Measurements from ENCODE around the gene CUX1.

CUX1 gene

DNA sequence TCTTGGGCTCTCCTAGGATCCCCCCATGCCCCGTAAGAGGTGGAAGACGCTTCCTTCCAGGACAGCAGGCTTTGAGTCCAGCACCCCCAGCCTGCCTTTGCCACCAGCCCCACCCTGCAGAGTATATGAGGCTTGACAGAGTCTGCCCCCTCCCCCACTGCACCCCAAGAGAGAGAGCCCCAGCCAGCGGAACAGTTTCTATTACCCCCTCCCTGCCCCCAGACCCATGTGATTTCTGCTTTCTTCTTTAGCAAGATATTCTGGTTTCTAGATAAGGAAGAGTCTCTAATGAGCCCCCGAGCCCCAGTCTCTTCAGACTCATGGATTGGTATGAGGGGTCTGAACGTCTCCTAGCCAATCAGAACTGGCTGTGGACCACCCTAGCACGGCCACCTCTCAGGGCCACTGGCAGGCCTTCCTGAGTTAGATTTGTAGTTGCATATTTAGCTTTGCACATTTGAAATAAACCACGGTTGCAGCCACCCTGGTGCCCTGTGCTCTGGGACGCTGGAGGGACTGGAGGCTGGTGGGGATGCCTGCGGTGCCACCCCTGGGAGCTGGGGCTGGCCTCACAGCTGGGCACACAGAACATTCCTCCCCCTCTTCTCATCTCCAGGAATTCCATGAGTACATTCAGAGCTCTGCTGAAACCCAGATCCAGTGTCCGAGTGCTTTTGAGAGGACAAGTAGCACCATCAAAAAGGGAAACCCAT, 466.2 kb downstream of the CUX1 start:
- no peak for DNase-seq

DNA sequence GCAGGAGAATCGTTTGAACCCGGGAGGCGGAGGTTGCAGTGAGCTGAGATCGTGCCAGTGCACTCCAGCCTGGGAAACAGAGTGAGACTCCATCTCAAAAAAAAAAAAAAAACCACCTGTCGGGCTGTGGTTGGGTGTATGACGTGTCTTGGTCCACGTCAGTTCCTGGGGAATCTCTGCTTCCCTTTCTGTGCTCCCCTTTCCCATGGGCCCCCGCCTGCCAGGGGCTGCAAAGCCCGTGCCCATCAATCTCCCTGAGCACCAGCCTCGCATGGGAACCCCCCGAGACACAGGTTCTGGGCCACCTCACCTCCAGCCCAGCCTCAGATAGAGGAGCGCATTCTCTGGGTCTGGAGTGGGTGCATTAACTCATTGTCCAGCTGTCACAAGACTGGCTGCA, 467.0 kb downstream of the CUX1 start:
- no peak for DNase-seq

DNA sequence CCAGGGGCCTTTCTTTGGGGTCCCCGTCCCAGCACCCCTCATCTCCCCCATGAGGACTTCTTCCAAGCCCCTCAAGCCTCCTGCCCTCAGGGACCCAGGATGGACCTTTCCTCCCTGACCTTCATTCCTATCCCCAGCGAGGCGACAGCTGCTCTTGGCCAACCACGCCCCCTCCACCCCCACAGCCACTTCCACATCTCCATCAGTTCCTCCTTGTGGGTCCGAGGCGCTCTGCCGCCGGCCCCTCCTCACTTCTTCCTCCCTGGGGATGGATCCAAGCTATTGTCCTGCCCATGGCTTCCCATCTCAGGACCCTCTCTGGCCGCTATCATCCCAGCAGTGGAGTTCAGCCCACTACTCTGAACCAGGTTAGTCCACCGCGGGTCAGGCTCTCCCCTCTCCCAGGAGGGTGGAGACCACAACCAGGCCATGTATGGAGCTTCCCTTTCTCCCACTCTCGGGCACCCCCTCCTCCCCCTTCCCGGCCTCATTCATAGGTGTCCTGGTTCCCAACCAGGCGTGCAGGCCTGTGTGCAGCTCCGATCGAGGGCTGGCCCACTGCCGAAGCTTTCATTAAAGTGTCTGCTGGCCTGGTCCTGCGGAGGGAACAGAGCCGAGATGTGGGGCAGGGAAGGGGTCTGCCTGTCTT, 467.6 kb downstream of the CUX1 start:
- no peak for DNase-seq

DNA sequence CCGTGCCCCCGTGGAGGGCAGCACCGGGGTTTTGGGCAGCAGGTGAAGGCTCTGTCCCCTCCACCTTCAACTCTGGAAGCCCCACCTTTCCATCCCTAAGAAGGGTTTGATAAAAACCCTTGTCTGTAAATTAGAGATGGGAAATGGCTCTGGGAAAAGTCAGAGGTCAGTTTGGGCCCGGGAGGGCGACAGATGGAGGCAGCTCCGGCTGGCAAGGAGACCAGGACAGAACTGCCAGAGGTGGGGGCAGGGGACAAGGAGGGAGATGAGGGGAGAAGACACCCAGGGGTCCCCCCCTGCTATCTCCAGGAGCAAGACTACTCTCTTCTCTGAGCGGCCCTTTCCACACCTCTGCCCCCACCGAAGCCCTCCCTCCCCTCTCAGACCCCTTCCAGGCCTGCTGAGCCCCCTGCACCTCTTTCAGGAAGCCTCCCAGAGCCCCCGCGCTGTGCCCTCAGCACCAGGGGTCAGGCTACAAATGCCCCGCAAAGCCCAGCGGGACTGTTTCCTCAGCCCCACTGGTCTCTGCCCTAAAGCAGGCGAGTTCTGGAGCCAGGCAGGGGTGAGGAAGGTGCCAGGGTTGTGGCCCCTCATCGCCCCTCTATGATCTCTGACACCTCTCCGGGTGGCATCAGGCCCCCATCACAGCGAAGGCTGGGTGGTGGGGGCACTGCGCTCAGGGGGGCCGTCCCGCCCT, 468.3 kb downstream of the CUX1 start:
- no peak for DNase-seq

DNA sequence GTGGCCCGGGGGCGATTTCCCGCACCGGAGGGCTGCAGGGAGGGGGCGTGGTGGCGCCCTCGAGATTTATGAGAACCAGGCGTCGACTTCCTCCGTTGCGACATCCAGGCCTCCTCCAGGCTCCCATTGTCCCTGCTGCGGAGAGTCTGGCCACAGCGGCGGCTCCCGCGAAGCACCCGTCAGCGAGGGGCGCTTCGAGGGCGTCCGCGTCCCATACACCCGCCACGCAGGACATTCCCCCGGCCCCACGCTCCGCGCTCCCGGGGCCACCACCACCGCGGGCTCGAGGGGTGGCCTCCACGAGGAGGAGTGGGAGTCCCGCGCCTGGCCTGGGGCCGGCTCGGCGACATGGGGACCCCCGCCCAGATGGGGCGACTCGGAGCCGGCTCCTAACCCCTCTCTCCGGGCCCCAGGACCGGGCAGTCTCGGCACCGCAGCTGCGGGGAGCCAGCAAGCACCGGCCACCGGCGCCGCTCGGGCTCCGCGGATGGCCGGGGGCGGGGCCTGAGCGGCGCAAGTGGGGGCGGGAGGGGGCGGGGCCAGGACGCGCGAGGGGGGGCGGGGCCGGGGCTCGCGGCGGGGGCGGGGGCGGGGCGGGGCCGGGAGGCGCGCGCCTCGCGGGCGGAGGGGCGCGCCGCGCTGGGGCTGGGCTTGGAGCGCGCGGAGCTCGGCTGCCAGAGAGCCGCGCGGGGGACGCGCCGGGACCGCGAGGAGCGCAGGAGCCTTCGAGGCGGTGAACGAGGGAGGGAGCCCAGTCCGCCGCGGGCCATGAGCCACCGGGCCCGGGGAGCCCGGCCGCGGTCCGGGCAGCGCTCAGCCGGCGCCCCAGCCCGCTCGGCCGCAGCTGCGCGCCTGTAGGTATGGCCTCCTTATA, 469.0 kb downstream of the CUX1 start, which contains the start of gene SH2B2:
TSS of gene SH2B2 (plus strand) at position 632 of the 874 bp plus-strand sequence. CDS start 13,683 bp downstream, outside the sequence.
- no peak for DNase-seq

DNA sequence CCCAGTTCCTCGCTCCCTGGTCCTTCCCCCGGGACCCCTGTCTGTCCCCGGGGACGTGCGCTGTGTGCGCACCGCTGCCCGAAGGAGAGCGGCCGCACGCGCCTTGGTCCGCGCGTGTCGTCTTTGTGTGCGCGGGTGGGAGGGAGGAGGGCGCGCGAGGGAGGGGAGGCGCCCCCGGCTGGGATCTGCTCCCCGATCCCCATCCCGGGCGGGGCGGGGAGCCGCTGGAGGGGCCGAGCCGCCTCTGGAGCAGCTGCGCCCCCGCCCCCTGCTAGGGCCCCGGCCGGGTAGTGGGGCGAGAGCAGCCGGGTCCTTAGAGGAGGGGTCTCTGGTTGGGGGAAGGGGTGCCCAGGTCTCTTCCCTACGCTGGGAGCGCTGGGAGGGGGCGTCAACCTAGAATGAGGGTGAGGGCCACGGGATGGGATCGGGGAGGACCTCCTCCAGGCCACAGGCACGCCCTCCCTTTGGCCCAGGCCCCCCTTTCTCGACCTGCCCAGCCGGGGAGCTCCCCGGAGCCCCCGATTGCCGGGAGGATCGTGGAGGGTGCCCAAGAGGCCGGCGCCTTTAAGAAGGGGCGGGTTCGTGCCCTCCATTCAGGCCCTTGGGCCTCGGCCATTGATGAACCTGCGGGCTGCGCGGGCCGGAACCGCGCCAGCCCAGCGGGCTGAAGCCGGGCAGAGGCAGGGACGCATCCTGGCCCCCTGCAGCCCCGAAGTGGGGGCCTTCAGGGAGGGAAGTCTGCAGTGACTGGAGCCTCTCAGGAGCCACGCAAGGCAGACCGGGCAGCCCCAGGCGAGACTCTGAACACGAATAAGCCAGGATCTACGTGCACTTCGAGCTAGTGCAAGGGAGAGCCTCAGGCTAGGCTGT, 469.9 kb downstream of the CUX1 start:
- DNase-seq: no peak

DNA sequence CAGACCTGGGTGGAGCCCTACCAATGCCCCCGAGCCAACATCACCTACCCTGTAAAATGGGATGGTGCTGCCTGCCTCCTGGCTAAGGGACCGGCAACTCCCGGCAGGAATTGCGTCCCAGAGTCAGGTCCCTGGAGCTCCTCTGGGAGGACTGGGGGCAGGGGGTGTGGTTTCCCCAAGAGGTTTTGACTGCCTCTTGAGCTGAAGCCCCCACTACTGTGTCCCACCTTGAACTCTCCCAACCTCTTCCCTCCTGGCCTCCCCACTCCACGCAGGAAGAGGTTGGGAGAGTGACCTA, 470.5 kb downstream of the CUX1 start:
- DNase-seq: no peak

DNA sequence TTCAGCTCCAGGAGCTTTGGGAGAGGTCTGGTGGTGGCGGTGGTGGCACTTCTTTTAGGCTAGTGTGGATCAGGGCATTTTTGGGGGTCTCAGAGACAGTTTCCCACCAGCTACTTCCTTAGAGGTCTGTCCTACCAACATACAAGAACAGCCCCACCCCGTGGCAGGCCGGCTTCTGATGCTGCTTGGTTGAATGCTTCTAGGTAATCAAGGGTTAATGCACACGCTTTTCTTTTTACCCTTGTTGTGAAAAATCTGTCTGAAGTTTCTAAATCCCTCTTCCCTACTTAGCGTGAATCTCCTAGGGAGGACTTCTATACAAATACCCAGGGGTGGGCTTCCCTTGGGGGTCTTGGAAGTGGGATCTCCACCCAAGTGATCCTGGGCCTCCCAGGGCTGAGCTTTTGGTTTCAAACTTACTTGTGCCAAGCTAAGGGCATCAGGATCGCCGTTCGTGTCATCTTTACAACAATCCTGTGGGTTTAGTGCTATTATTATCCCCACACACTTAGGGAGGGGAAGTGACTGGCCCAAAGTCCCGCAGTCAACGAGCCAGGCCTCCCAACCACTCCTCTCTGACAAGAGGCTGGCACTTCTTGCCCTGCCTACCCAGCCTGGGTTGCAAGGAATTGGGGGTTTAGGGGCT, 471.0 kb downstream of the CUX1 start:
- no peak for DNase-seq

DNA sequence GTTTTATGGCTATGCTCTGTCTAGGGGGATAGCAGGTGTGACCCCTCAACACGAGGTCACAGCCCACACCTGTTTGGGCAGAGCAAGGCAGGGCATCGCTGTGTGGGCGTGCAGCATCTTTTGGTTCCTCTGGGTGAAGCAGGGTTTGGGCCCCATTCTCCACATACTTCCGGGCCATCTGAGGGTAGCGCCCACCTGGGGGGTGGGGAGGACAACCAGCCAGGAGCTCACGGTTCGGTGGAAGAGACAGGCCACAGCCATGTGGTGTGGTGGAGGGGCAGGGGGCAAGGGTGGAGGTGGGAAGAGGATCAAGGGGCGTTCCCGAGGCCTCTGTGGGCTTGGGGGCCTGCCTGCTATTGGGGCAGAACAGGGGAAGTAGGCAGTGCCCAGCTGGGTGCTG, 471.6 kb downstream of the CUX1 start:
- no peak for DNase-seq

DNA sequence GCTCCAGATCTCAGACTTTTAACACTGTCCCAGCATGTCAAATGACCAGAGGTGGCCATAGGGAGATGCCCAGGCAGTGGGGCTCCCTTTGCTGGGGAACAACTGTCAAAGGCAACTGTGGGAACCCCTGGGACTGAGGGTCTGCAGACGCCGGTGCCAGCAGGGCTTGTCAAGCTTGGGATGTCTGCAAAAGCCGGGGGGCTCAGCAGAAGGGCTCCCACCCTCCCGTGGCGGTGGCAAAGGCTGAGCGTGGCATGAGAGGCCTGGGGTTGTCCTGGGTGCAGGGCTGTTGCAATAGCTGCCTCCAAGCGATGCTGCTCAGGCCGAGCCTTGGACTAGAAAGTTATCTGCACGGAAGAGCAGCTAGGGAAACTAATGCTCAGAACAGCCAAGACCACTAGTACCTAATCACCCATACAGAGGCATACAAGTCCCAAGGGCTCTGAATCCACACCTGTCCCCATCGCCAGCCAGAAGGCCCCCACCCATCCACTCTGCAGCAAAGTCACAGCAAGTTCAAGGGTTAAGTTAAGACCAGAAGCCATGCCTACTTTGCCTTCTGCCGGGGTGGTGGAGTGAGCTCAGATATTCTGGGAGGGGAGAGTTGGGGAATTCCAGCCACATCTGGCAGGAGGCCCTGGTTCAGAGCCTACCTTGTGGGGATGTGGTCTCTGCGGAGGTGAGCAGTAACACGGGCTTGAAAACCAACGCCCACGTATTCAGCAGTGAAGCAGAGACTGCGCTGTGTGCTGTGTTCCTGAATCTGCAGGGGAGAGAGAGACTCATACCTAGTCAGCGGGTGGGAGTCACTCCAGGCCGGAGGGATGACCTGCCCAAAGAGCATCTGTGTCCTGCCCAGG, 473.9 kb downstream of the CUX1 start:
- DNase-seq: no peak

DNA sequence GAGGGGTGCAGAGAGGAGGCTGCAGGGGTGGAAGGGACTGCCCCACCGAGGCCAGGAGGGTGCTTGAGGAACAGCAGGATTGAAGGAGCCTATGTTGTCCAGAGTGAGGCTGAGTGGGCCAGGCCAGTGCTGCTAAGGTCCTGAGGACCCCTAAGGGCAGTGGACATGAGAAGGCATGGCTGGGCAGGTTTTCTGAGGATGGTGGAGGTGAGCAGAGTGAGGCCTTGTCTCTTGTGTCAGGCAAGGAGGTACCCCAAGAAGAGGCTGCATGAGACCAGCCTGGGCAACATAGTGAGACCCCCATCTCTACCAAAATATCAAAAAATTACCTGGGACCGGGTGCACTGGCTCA, 474.5 kb downstream of the CUX1 start:
- no peak for DNase-seq

DNA sequence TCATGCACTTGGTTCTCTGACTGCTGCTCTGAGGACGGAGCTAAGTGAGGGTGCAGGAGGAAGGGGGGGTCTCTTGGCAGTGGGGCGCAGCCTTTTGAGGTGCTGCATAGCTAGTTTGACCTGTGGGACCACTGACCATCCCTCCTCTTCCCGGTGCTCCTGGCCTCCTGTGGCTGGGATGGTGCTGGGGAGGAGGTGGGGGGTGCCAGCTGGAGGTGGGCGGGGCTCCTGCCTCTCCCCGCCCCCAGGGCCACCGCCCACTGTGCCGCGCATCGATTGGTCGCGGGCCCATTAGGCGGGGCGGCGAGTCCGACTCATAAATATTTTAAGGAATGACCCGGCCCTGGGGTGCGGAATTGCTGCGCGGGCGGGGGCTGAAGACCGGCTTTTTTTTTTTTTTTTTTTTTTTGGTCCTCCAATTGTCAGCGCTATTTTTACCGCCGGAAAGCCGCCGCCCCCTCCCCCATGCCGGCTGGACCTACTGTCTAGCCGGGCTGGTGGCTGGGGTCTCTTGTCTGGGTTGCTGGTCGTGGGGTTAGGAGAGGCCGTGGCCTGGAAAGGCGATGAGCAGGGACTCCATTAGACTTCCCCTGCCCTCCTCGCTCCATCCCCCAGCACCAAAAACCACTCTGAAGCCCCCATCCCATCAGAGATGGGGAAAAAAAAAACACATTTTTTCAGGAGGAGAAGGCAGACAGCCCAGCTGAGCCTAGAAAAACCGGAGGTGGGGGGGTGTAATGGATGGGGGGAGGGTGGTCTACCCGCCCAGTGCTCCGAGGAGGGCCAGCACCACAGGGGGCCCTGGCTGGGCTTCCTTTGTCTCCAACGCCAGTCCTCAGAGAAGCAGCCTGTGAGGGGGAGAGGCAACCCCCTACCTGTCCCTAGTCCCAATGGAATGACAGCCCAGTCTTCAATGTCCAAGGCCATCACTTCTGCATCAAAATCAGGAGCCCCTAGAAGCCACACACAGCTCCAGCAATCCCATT, 475.7 kb downstream of the CUX1 start:
- no peak for DNase-seq

DNA sequence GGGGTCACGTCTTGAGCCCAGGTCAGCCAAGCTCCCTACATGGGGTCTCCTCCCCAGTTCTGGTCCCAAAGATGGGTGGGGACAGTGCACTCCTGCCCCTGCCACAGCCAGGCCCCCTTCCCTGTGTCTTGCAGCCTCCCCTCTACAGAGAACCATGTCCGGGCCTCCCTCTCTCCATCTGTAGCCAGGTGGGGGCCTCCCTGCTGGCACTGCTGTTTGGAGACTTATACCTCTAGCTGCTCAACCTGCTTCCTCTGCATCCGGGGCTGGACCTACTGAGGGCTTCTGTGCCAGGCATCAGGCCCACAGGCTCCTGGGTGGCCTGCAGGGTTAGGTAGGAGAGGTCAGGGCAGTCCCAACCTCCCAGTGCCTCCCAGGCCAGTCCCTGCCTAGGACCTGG, 477.2 kb downstream of the CUX1 start:
- DNase-seq: no peak

DNA sequence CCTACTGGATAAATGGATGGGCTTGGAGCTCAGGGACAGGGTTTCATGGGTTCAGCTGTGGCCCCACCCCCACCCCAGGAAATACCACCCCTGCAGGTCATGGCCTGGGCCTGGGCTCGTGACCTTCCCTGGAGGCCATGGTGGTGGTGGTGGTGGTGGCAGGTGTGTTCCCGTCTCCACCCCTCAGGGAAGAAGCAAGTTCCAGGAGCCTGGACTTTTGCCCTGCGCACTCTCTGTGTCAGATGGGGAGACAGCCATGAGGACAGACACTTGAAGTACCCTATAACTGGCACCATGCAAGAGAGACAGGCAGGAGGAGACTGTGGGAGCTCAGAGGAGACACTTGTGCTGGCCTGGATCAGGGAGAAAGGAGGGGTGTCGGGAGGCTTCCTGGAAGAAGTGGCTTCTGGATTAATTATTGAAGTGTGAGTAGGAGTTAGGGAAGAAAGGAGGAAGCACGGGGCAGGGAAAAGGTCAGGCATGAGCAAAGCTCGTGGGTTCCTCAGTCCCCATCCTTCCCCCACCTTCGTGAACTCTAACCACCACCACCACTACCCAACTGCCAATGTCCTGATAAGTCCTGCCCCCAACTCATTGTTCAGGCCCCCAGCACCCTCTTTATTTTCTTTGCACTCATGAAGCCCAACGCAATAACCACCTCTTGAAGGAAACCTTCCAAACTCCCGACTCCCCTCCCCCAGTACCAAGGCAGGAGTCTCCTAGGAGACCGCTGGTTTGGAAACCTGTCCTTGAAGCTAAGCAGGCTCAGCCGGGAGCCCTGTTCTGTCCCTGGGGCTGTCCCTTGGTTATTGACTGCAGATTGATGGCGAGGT, 478.1 kb downstream of the CUX1 start:
- DNase-seq: no peak

DNA sequence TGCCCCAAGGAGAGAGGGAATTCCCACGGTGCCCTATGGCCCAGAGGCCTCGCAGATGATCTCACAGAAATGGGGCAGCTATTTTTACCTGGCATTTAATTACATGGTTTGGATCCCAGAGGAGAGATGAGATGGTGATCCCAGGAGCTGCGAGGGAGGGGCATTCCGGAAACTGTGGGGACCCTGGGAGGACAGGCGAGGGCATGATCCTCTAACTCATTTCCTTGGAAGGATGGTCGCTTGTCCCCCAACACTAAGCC, 478.7 kb downstream of the CUX1 start:
- no peak for DNase-seq

DNA sequence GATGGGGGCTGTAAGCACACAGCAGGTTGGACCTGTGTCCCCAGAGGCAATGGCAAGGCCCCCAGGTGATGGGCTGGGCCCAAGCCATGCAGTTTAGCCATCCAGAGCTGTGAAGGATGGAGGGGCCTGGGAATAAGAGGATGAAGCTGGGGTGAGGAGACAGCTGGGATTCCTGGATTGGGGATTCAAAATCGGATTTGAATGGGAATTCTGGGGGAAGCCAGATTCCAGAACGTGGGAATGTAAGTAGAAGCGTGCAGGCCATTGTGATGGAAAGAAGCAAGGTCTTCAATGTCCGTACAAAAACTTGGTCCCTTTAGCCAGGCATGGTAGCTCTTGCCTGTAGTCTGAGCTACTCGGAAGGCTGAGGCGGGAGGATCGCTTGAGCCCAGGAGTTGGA, 479.1 kb downstream of the CUX1 start:
- no peak for DNase-seq

DNA sequence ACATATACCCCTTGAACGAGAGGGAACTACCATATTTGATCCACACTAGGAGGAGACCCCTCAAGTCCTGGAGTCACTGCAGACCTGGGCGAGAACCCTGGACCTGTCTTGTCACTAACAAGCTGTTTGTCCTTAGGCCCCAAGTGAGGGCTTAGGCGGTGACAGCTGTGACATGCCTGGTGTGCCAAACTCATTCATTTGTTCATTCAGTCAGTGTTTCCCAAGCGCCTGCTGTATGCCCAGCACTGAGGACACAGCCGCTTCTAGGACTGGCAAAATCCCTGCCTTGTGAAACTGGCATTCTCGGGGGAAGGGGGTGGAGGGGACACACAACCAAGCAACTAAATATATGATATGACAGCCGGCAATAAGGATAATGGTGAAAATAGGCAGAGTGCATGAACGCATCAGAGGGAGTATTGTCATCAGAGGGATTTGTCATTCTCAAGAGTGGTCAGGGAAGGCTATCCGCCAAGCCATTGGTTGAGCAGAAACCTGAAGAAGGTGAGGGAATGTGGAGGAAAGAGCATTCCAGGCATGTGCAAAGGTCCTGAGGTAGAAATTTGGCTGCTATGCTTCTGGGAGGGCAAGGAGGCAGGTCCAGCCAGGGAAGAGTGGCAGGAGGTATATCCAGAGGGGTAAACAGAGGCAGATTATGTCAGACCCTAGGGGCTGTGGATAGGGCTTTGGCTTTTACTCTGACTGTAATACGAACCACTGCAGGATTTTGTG, 480.2 kb downstream of the CUX1 start:
- DNase-seq: no peak

DNA sequence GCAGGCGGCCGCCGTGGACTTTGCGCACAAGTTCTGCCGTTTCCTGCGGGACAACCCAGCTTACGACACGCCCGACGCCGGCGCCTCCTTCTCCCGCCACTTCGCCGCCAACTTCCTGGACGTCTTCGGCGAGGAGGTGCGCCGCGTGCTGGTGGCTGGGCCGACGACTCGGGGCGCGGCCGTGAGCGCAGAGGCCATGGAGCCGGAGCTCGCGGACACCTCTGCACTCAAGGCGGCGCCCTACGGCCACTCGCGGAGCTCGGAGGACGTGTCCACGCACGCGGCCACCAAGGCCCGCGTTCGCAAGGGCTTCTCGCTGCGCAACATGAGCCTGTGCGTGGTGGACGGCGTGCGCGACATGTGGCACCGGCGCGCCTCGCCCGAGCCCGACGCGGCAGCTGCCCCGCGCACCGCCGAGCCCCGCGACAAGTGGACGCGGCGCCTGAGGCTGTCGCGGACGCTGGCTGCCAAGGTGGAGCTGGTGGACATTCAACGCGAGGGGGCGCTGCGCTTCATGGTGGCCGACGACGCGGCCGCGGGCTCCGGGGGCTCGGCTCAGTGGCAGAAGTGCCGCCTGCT, 483.3 kb downstream of the CUX1 start:
- no peak for DNase-seq

All from 8988T (cell line).